NCI-H187 treated with DMSO at 0.1 percent for 48 hours (cell line): ENCODE measurements around the gene ETV2.
"Not testable (repeated sequence)": the region's sequence is repeated elsewhere in the genome, so short reads cannot be mapped to it uniquely, and the experiment has no call there.

Source experiments
- DNase-seq: peaks from one replicate; lab custom pipeline; 2025; lab: John Stamatoyannopoulos, UW

ETV2 gene

DNA sequence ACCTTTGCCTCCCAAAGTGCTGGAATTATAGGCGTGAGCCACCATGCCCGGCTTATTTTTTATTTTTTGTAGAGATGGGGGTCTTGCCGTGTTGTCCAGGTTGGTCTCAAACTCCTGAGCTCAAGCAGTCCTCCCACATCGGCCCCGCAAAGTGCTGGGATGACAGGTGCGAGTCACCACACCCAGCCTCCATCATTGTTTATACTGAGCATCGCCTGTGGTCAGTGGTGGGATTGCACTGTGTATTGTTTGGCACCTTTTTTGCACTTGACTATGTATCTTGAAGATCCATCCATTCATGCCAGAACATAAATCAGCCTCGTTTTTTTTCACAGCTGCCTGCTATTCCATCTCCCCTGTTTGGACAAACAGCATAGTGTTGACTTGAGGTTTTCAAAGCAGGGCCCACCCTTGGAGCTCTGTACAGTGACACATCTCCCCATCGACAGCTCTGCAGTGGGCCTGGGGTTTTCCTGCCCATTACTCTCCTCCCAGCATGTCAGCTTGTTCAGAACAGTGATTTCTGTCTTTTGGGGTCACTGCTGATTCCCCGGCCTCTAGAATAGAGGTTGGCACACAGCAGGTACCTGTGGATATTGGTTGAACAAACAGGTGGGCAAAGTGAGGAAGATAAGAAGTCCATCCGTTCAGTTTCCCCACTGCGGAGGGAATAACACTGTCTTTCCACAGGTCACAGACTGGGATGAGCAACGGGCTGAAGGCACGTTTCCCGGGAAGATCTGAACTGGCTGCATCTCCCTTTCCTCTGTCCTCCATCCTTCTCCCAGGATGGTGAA is 16.6 kb downstream of the ETV2 start:
- DNase-seq: no peak

GRCh38 chr19:35661995-35662340 is 20.4 kb downstream of the ETV2 start:
- no peak for DNase-seq

DNA sequence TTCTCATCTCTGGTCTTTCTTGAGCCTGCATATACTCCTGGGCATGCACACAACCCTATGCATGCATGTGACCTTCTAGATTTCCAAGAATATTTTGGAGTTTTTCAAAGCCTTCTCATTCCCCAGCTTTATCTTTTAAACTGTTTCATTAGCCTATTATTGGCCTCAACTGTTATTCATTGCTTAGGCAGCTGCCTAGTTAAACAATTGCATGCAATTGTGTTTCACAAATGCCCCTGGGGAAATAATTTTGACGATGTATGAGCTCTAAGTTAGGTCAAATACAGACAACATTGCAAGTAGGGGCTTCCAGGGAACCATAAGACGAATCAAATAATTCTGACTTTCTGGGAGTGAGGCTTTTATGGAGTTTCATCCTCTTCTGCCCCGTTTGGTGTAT is 22.4 kb downstream of the ETV2 start:
- DNase-seq: no peak

- DNase-seq: no peak
These were observed 23.6 kb downstream of the ETV2 start for GRCh38 chr19:35665157-35665556.

- no peak for DNase-seq
These were observed 24.1 kb downstream of the ETV2 start for GRCh38 chr19:35665604-35666003.

DNA sequence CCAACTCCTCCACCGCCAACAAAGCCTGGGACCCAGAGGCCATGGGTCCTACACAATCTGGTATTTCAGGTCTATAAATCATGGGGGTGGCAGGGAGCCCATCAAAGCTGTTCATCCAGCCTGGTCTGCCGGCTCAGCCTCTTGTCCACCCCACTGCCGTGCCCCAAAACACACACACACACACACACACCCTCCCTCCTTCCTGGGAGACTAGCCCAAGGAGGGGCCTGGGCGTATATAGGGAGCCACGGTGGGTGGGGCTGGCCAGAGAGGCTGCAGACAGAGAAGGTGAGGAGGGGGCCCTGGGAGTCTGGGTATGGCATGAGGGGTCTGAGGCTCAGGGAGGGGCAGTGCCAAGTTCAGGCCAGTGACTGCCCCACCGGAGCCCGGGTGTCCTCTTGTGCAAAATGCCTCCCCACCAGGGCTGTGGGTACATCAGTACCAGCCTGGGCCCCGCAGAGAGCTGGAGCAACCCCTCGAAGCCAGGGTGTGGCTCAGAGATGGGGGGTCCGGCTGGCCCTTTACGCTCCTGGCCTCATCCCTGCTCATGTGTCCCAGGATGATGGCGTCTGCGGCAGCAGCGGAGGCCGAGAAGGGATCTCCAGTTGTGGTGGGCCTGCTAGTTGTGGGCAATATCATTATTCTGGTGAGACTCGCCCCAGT is 24.8 kb downstream of the ETV2 start, which contains the start of gene UPK1A:
Gene UPK1A (plus strand): TSS at position 267 of the 663 bp plus-strand sequence. CDS start 296 bp downstream, at position 563.
- no peak for DNase-seq

GRCh38 chr19:35669566-35669965 is 28.0 kb downstream of the ETV2 start:
- DNase-seq: no peak

GRCh38 chr19:35669974-35670373 is 28.4 kb downstream of the ETV2 start:
- no peak for DNase-seq

DNA sequence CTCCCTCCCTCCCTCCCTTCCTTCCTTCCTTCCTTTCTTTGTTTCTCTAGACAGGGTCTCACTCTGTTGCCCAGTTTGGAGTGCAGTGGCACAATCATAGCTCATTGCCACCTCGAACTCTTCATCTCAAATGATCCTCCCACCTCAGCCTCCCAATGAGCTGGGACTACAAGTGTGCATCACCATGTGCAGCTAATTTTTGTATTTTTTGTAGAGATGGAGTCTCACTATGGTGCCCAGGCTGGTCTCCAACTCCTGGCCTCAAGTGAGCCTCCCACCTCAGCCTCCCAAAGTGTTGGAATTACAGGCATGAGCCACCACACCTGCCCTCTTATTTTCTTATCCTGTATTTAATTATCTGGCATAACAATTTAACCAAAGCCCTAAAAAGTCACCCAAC is 29.1 kb downstream of the ETV2 start:
- no peak for DNase-seq

DNA sequence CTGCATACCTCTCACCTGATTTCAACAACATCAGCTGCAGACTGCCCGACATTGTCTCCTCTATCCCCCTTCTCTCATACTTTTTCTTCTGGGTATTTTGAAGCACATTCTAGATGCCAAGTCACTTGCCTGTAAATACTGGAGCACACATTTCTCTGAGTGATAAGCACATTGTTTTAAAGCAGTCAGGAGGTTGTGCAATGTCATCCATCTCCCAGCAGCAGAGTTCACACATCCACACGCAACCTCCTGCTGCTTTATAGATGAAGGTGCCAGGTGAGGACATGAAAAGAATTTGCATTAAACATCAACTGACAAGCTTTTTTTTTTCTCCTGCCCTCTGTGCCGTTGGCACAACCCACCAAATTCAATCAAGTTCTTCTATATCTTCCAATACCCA is 30.3 kb downstream of the ETV2 start:
- DNase-seq: no peak

DNA sequence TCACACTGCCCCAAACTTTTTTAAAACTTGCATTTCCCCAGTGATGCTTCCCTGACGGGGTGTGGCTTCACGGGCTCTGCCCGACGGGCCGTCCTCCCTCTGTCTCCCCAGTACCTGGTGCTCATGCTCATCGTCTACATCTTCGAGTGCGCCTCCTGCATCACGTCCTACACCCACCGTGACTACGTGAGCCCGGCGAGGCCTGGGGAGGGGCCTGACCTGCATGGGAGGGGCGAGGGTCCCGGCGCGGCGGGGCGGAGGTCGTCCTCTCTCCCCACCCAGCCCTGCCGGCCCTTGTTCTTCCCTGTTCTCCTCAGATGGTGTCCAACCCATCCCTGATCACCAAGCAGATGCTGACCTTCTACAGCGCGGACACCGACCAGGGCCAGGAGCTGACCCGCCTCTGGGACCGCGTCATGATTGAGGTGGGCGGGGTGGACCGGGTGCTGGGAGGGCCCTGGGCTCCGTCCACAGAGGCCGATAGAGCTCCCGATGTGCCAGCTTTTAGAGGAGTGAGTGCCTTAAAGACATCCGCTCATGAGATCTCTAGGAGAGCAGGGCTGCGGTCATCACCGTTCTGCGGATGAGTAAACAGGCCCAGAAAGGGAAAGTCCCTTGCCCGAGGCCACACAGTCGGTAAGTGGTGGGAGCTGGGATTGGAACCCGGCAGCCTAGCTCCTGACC is 31.7 kb downstream of the ETV2 start:
- no peak for DNase-seq

GRCh38 chr19:35675589-35676140 is 34.1 kb downstream of the ETV2 start:
- DNase-seq: no peak

GRCh38 chr19:35689836-35690235 is 48.3 kb downstream of the ETV2 start:
- DNase-seq: no peak

DNA sequence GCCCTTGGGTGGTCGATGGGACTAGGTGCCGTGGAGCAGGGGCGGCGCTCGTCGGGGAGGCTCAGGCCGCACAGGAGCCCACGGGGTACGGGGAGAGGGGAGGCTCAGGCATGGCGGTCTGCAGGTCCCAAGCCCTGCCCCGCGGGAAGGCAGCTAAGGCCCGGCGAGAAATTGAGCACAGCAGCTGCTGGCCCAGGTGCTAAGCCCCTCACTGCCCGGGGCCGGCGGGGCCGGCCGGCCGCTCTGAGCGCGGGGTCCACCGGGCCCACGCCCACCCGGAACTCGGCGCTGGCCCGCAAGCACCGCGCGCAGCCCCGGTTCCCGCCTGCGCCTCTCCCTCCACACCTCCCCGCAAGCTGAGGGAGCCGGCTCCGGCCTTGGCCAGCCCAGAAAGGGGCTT is 49.6 kb downstream of the ETV2 start:
- not testable (repeated sequence) for DNase-seq

DNA sequence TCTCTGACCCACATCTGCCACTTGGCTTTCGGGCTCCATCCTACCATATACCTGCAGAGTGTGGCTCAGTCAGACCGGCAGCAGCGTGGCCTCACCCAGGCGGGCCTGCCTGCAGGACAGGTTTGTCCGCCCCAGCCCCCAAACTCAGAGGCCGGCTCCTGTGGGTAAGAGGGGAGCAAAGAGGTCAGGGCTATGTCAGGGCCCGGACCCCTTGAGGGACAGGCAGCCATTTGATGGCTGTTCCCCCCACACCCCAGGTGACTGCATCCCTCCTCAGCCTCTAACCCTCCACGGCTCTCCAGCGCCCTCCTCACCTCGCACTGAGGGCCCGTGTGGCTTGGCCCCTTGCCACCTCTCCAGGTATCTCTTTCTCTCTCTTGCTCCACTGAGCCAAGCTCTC is 50.5 kb downstream of the ETV2 start:
- no peak for DNase-seq

DNA sequence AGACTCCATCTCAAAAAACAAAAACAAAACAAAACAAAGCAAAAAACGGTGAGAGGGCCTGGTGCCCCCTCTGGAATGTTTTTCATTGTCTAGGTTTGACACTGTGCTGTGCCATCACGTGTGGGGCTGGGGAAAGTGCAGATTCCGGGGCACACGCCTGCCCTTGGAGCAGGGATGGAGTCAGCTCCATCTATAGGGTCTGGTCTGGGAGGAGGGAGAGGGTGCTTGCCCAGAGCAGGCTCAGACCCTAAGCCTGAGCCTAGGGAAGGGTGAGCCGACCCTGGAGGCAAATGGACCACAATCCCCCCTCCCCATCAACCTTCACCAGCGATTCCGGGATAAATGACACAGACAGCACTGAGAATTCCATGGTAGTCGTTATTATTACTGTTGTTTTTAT is 51.9 kb downstream of the ETV2 start:
- DNase-seq: no peak

DNA sequence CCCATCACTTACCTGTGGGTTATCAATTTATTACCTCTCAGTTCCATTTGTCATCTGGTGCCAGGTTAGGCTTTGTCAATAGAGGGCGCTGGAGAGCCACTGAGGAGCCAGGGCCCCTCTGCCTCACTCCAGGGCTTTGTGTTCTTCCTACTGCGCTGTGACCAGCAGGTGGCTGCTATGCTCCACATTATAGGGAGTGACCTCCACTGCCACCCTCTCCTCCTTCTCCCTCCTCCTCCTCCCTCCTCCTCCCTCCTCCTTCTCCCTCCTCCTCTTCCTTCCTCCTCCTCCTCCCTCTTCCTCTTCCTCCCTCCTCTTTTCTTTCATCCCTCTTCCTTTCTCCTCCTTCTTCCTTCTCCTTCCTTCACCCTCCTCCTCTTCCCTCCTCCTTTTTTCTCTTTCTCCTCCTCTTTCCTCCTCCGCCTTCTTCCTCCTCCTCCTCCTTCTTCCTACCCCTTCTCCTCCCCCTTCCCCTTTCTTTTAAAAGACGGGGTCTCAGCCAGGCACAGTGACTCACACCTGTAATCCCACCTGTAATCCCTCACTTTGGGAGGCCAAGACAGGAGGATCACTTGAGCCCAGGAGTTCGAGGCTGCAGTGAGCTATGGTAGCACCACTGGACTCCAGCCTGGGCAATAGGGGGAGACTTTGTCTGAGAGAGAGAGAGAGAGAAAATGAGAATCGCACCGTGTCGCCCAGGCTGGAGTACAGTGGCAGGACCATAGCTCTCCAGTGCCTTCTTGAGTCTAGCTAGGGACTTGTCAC is 52.5 kb downstream of the ETV2 start:
- peak; percentile 74 for DNase-seq
